ENCODE results near the gene C1QTNF1. TPM values are rescaled to one million over a fixed set of nuclear protein-coding genes. Genes with fewer than 3 reads are reported as not detected.

C1QTNF1 gene, protein sequence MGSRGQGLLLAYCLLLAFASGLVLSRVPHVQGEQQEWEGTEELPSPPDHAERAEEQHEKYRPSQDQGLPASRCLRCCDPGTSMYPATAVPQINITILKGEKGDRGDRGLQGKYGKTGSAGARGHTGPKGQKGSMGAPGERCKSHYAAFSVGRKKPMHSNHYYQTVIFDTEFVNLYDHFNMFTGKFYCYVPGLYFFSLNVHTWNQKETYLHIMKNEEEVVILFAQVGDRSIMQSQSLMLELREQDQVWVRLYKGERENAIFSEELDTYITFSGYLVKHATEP
- 10 to 100 TPM in 2 of 6 experiments, 1 to 10 TPM in 4; 8.0 to 15.0 (median 8.6) TPM for total RNA-seq (2021; fragmentation: NEBNext Ultra II Directional; extraction: Animal tissue kit (Norgen Biotek cat#: 25700))
- long read RNA-seq, partial matches to known transcripts, result 0 of 3 reads
- long read RNA-seq, other reads (novel, unspliced or antisense), result 0 of 3 reads

DNA sequence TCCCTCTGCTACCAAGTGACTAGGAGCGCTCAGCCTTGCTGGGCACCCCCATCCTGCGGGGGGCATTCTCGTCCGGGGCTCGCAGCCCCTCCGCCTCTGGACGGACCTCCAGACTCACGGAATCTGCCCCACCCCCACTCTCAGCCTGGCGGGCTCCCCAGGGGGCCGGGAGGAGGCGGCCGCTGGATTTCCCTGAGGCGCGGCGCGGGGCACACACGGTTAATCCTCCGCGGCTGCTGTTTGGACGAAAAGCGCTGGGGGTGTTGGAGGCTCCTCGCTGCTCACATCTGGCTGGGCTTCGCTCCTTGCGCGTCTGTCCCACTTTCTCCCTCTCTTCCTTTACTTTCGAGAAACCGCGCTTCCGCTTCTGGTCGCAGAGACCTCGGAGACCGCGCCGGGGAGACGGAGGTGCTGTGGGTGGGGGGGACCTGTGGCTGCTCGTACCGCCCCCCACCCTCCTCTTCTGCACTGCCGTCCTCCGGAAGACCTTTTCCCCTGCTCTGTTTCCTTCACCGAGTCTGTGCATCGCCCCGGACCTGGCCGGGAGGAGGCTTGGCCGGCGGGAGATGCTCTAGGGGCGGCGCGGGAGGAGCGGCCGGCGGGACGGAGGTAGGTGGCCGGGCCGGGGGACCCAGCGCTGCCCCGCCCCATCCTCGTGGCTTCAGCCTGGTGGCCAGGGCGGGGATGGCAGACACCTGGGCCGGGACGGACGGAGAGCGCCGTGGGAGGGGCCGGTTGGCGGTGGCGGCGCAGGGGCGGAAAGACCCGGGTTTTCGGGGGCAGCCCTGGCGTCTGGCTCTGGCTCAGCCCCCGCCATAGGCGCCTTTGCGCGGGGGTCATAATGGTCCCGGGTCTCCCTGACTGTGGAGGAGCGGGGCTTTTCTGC, at the start of gene C1QTNF1:
Gene C1QTNF1, plus strand, starts transcription at position 284 of the 886 bp plus-strand sequence. CDS start 19,800 bp downstream, outside the sequence.
- H3K27me3 Mint-ChIP-seq (ENCODE audit: insufficient read depth), result peaks cover 4% of the 10 kb centered on the region; the same call in 1 of the 2 replicates

DNA sequence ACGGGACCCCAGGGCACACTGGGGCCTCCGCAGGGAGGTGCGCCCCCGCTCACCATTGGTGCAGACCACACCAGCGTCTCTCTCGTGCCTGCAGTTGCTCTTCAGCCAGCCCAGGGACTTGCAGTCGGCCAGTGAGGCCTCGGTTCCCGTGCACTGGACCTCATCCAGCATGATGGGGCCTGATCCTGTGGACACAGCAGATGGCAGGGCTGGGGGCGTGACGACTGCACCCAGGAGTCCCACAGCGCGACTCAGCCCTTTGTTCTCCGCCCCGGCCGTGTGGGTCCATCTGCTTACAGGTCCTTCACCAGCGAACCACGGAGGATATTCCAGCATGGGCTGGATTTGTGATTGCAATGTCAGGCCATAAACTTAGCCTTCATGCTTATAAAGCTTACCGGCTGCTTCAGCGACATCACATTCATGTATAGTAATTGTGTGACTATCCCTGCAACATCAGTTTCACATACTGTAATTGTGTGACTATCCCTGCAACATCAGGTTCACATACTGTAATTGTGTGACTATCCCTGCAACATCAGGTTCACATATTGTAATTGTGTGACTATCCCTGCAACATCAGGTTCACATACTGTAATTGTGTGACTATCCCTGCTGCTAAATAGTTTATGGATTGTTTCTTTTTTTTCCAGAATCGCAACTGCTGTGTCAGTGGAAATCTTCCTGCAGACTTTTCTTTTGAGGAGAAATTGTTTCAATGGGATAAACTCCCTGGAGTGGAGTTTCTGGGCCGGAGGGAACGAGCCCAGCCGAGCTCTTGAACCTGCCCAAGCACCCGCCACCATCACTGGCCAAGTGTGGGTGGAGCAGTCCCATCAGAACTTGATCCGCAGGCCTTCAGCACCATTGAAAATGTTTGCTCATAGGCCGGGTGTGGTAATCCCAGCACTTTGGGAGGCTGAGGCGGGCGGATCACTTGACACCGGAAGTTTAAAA, 49.1 kb upstream of the C1QTNF1 start:
- Mint-ChIP-seq H3K27ac (peak overlapping the region; percentile 93), H3K36me3 (ENCODE audit: low read depth) (no peaks in the 10 kb centered on the region), H3K9me3 (no peaks in the 10 kb centered on the region), H3K4me1 (ENCODE audit: low read depth) (peaks cover 22% of the 10 kb centered on the region), H3K4me3 (peak overlapping the region; percentile 84), H3K27me3 (ENCODE audit: insufficient read depth) (no peaks in the 10 kb centered on the region; the same call in 1 of the 2 replicates)
- DNase-seq, result peak; percentile 86
- no peak for TF ChIP-seq CTCF (IDR thresholded peaks at IDR 0.05)

More for the DNA sequence above, at the start of gene C1QTNF1:
- Mint-ChIP-seq H3K27ac (peak within 1 kb of the TSS; percentile 69; the same call in 1 of the 2 replicates), H3K9me3 (no peaks in the 10 kb centered on the region), H3K36me3 (ENCODE audit: low read depth) (peaks cover 4% of the 10 kb centered on the region; the same call in 1 of the 2 replicates), H3K4me1 (ENCODE audit: low read depth) (peaks cover 58% of the 10 kb centered on the region), H3K4me3 (peak within 1 kb of the TSS; percentile 94)
- DNase-seq, result no peak
- peak; percentile 73 for TF ChIP-seq CTCF (IDR thresholded peaks at IDR 0.05)

DNA sequence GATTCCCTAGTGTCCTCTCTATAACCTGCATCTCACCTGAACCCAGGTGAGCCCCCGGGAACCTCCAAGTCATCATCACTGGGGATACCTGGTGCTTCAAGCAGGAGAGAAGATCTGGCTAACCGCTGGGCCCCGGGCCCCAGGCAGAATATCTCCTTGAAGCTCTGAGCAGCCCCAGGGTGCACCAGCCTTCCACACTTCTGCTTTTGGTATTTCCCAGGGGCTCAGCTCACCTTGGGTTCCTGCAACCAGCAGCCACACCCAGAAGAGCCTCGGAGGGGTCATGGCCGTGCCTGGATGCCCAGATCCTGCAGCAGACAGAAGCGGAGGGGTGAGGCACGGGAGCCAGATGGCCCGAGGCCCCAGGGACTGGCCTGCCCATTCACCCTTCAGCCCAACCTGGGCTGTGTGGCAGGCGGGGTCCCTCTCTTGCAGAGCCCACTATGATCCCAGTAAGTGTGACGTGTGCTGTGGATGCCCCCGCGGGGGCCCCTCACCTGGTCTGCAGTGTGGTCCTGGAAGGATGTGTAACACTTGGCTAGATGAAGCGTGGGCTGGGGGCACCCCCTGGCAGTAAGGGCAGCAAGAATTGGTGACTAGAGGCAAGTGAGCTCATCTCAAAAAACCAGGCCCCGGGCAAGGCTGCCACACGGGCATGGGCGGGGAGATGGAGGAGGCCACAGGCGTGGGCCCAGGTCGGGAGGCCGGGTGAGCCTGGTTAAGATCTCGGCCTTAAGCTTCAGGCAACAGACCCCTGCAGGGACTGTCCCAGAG, 46.9 kb upstream of the C1QTNF1 start:
- Mint-ChIP-seq H3K9me3 (no peaks in the 10 kb centered on the region), H3K36me3 (ENCODE audit: low read depth) (no peaks in the 10 kb centered on the region), H3K27me3 (ENCODE audit: insufficient read depth) (no peaks in the 10 kb centered on the region; the same call in 1 of the 2 replicates), H3K4me3 (no peak overlapping the region), H3K27ac (0 out of 2 replicates have a peak overlapping the region, but pooled peaks have one; percentile 45), H3K4me1 (ENCODE audit: low read depth) (peaks cover 13% of the 10 kb centered on the region)
- no peak for TF ChIP-seq CTCF (IDR thresholded peaks at IDR 0.05)
- no peak for DNase-seq

DNA sequence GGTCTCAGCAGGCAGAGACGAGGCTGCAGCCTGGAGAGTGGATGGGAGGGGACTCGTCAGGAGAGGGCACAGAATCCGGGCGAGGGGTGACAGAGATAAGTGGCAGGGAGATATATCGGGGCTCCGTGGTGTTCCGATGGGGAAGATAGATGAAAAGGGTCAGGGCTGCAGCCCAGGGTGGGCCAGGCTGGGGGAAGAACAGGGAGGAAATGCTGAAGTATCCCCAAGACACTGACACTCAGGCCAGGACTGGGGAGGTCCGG, 46.4 kb upstream of the C1QTNF1 start:
- H3K36me3 Mint-ChIP-seq (ENCODE audit: low read depth), result no peaks in the 10 kb centered on the region
- H3K9me3 Mint-ChIP-seq, result no peaks in the 10 kb centered on the region
- peaks cover 13% of the 10 kb centered on the region for H3K4me1 Mint-ChIP-seq (ENCODE audit: low read depth)
- DNase-seq, result no peak
- TF ChIP-seq CTCF (IDR thresholded peaks at IDR 0.05), result no peak
- H3K4me3 Mint-ChIP-seq, result no peak overlapping the region
- H3K27ac Mint-ChIP-seq, result no peak overlapping the region
- no peaks in the 10 kb centered on the region; the same call in 1 of the 2 replicates for H3K27me3 Mint-ChIP-seq (ENCODE audit: insufficient read depth)

Data from HFFc6 (cell line).